Osteoblast (primary cell): ENCODE data around the gene KRTCAP2. TPM values are rescaled to one million over a fixed set of nuclear protein-coding genes. Genes with fewer than 3 reads are reported as not detected.

Experiments
- DNase-seq: peaks from one replicate; pipeline ENCODE4 v3.0.0; 2011; ENCODE audit warnings: low spot score, mixed read lengths; ENCODE audit not compliant: insufficient read length; ENCODE audit errors: missing footprints
- H2AFZ ChIP-seq: 2 replicates; pipeline ENCODE4 v1.6.0; 2011; ENCODE audit warnings: mild to moderate bottlenecking, low read length
- H3K27ac ChIP-seq: 2 replicates; pipeline ENCODE4 v1.5.1; 2011; ENCODE audit warnings: mild to moderate bottlenecking, low read depth, low read length, moderate library complexity
- H3K27me3 ChIP-seq: 2 replicates; pipeline ENCODE4 v1.6.0; 2012; ENCODE audit warnings: mild to moderate bottlenecking, control low read depth, inconsistent platforms, low read length, moderate library complexity; ENCODE audit not compliant: insufficient read depth
- H3K36me3 ChIP-seq: 2 replicates; pipeline ENCODE4 v1.5.1; 2011; ENCODE audit warnings: mild to moderate bottlenecking, low read length, control low read depth, moderate library complexity; ENCODE audit not compliant: insufficient read depth
- H3K4me1 ChIP-seq: 2 replicates; pipeline ENCODE4 v1.5.1; 2011; ENCODE audit warnings: mild to moderate bottlenecking, low read length, control low read depth, moderate library complexity; ENCODE audit not compliant: insufficient read depth
- H3K4me2 ChIP-seq: 2 replicates; pipeline ENCODE4 v1.6.0; 2011; ENCODE audit warnings: mild to moderate bottlenecking, low read length; ENCODE audit not compliant: insufficient read depth
- H3K4me3 ChIP-seq: fragments of 200-600 bp; sonication (generic); 3 replicates; pipeline ENCODE4 v1.5.1; 2012; ENCODE audit warnings: mild to moderate bottlenecking, low read length, inconsistent platforms; ENCODE audit not compliant: insufficient read depth
- H3K79me2 ChIP-seq: 2 replicates; pipeline ENCODE4 v1.6.0; 2012; ENCODE audit warnings: mild to moderate bottlenecking, low read length, control low read depth, inconsistent platforms; ENCODE audit not compliant: insufficient read depth
- H3K9me3 ChIP-seq: 2 replicates; pipeline ENCODE4 v1.5.1; 2011; ENCODE audit warnings: low read depth, low read length, control low read depth
- H4K20me1 ChIP-seq: 2 replicates; pipeline ENCODE4 v1.6.0; 2012; ENCODE audit warnings: mild to moderate bottlenecking, low read length, control low read depth; ENCODE audit not compliant: insufficient read depth
- total RNA-seq: library from RNA; depleted of rRNA; stranded (reverse); fragments of >200 nt; gene quantifications from 2 replicates; pipeline ENCODE4 v1.2.3, GENCODE V29; 2012
- TF ChIP-seq, protein P1 (sequence below): IDR thresholded peaks from 2 replicates; pipeline ENCODE4 v1.5.1; 2011; ENCODE audit warnings: mild to moderate bottlenecking, low read depth, low read length, moderate library complexity; ENCODE audit errors: extremely low read depth

The KRTCAP2 gene
- total RNA-seq, 1 donor = 117 TPM

DNA sequence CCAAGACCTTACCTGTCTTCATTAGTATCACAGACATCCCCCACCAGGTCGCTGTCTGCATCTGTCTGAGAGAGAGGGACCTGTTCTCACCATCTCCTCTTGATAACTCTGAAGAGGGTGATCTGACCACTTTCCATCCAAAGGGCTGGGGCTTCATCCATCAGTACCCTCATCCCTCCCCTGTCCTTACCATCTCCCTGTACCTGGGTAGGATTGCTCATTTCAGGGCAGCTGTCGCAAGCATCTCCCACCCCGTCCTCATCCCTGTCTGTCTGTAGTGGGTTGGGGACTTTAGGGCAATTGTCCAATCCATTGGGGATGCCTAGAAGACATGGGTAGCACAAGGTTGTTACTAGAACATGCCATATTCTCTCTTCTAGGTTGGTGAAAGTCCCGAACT lies 26.7 kb upstream of the KRTCAP2 start:
- Histone ChIP-seq H3K27ac (no peak overlapping the region), H3K79me2 (peaks cover 14% of the 10 kb centered on the region), H3K27me3 (no peaks in the 10 kb centered on the region), H3K4me1 (peaks cover 7% of the 10 kb centered on the region), H3K4me2 (no peak overlapping the region), H2AFZ (no peak overlapping the region), H3K9me3 (no peaks in the 10 kb centered on the region), H3K36me3 (peaks cover 28% of the 10 kb centered on the region), H4K20me1 (no peaks in the 10 kb centered on the region), H3K4me3 (no peak overlapping the region)
- peak; percentile 65 for DNase-seq
- TF ChIP-seq, protein P1, sequence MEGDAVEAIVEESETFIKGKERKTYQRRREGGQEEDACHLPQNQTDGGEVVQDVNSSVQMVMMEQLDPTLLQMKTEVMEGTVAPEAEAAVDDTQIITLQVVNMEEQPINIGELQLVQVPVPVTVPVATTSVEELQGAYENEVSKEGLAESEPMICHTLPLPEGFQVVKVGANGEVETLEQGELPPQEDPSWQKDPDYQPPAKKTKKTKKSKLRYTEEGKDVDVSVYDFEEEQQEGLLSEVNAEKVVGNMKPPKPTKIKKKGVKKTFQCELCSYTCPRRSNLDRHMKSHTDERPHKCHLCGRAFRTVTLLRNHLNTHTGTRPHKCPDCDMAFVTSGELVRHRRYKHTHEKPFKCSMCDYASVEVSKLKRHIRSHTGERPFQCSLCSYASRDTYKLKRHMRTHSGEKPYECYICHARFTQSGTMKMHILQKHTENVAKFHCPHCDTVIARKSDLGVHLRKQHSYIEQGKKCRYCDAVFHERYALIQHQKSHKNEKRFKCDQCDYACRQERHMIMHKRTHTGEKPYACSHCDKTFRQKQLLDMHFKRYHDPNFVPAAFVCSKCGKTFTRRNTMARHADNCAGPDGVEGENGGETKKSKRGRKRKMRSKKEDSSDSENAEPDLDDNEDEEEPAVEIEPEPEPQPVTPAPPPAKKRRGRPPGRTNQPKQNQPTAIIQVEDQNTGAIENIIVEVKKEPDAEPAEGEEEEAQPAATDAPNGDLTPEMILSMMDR = no peak

DNA sequence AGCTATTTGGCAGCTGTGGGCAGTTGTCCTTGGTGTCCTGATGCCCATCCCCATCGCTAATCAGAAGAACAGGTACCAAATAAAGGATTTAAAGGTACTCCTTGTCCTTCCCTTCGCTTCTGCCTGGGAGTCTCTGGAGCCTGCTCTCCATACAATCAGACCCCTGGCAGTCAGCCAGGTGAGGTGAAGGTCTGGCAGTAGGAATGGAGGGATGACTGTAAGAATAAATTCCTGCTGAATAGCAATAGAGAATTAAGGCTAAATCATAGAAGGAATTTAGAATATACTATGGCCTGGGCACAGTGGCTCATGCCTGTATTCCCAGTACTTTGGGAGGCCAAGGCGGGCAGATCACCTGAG lies 25.4 kb upstream of the KRTCAP2 start:
- H3K27ac ChIP-seq = no peak overlapping the region
- no peak overlapping the region for H3K4me2 ChIP-seq
- TF ChIP-seq, protein P1 = no peak
- H4K20me1 ChIP-seq = no peaks in the 10 kb centered on the region
- peaks cover 16% of the 10 kb centered on the region for H3K4me1 ChIP-seq
- H3K79me2 ChIP-seq = peaks cover 14% of the 10 kb centered on the region
- H3K27me3 ChIP-seq = no peaks in the 10 kb centered on the region
- peaks cover 28% of the 10 kb centered on the region for H3K36me3 ChIP-seq
- no peaks in the 10 kb centered on the region for H3K9me3 ChIP-seq
- no peak overlapping the region for H3K4me3 ChIP-seq
- no peak overlapping the region for H2AFZ ChIP-seq
- peak; percentile 6 for DNase-seq

DNA sequence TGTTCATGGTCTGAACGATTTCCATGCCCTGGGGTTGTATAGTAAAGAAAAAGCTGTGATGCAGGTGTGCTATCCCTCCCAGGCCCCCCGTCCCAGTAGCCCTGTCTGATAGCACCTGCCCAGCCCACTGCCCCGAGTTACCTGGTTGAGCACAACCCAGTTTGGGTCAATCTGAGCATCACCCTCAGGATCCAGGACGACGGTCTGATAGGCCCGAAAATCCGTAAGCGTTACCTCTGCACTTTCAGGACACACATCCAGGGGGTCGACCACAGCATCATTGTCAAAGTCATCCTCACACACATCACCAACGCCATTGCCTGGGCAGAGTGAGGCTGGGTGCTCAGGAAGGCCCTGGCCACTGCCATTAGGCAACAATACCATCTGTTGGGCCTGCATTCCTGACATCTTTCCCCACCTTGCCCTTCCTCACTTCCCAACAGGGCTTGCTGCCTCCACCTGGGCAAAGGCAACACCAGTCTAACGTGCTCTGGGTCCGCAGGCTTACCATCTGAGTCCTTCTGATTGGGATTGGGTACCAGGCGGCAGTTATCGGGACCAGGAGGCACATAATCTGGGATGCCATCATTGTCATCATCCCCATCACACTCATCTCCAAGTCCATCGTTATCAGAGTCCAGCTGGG lies 24.9 kb upstream of the KRTCAP2 start:
- Histone ChIP-seq H3K9me3 (no peaks in the 10 kb centered on the region), H3K36me3 (peaks cover 28% of the 10 kb centered on the region), H3K79me2 (peaks cover 14% of the 10 kb centered on the region), H3K4me2 (no peak overlapping the region), H3K27me3 (no peaks in the 10 kb centered on the region), H3K27ac (no peak overlapping the region), H3K4me3 (no peak overlapping the region), H4K20me1 (no peaks in the 10 kb centered on the region), H2AFZ (no peak overlapping the region), H3K4me1 (peaks cover 20% of the 10 kb centered on the region)
- no peak for DNase-seq
- TF ChIP-seq, protein P1 = no peak

DNA sequence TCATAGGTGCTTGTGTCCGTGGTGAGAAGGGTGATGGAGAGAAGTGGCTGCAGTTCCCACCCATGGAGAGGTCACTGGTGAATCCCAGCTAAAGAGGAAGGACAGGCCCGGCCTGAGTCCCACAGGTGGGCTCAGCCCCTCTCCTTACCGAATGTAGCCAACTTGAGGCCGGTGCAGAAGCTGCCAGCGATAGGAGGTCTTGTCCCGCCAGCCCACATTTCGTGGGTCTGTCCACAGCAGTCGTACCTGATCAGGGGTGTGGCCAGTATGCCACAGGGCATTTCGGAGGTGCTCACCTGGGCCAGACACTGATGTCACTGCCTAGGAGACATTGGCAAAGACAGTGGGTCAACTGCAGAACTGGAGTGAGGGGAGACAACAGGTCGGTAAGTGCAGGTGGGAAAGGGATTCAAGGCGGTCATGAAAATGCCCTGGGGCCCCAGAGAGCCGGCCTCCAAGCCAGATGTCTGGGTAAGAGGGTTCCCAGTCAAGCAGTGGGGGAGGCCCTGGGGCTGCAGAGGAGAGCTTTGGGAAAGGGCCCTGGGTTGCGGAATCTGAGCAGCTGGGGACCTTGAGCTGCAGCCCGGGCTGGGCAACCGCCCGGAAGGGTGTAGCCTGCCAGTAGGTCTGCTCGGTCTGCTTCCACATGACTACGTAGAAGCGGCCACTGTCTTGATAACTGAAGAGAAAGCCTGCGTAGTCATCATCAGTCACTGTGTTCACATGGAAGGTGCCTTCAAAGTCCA lies 24.0 kb upstream of the KRTCAP2 start:
- no peaks in the 10 kb centered on the region for H3K27me3 ChIP-seq
- H3K4me1 ChIP-seq = peaks cover 22% of the 10 kb centered on the region
- TF ChIP-seq, protein P1 = no peak
- no peak overlapping the region for H3K4me3 ChIP-seq
- H3K4me2 ChIP-seq = no peak overlapping the region
- H3K79me2 ChIP-seq = peaks cover 14% of the 10 kb centered on the region
- H3K36me3 ChIP-seq = peaks cover 27% of the 10 kb centered on the region
- peak; percentile 22 for DNase-seq
- H3K9me3 ChIP-seq = no peaks in the 10 kb centered on the region
- H2AFZ ChIP-seq = no peak overlapping the region
- H4K20me1 ChIP-seq = no peaks in the 10 kb centered on the region
- H3K27ac ChIP-seq = no peak overlapping the region
